HAP-1 (cell line): ENCODE results near the gene FADD.

Source experiments
- DNase-seq, 2 experiments: peaks; one replicate each; pipeline ENCODE4 v3.0.0-alpha.2; 2016 to 2020; ENCODE audit warnings: low spot score in 2 of 2
- H3K27me3 ChIP-seq: fragments of 250-450 bp; sonication (Bioruptor Pico); 2 replicates; pipeline ENCODE4 v1.5.1; 2020; ENCODE audit warnings: low read depth, mild to moderate bottlenecking, moderate library complexity
- H3K36me3 ChIP-seq: fragments of 250-450 bp; sonication (Bioruptor Pico); replicated peaks from 2 replicates; pipeline ENCODE4 v1.5.1; 2020; ENCODE audit warnings: mild to moderate bottlenecking
- H3K4me1 ChIP-seq: fragments of 250-450 bp; sonication (Bioruptor Pico); 2 replicates; pipeline ENCODE4 v1.5.1; 2020; ENCODE audit warnings: mild to moderate bottlenecking
- H3K4me3 ChIP-seq: fragments of 250-450 bp; sonication (Bioruptor Pico); 2 replicates; pipeline ENCODE4 v1.5.1; 2020; ENCODE audit warnings: mild to moderate bottlenecking, moderate library complexity
- H3K9me3 ChIP-seq: fragments of 250-450 bp; sonication (Bioruptor Pico); 2 replicates; pipeline ENCODE4 v1.5.1; 2020; ENCODE audit warnings: mild to moderate bottlenecking, moderate library complexity
- in situ Hi-C: fragments of 300-500 bp; cut with MboI; formaldehyde crosslinking; loops from 3 replicates; pipeline ENCODE4 v1.14.3; 2020; ENCODE audit warnings: low sequenced_read_pairs, inconsistent platforms, mixed read lengths

The FADD gene

GRCh38 chr11:70244698-70245097, 41.6 kb downstream of the FADD start:
- Histone ChIP-seq H3K27me3 (peaks cover 5% of the 10 kb centered on the region; the same call in 1 of the 2 replicates), H3K36me3 (no peaks in the 10 kb centered on the region)
- in situ Hi-C loops = no loop called here

GRCh38 chr11:70246196-70246595, 43.1 kb downstream of the FADD start:
- no peak overlapping the region for H3K4me3 ChIP-seq
- H3K4me1 ChIP-seq = no peaks in the 10 kb centered on the region
- H3K9me3 ChIP-seq = no peaks in the 10 kb centered on the region
- DNase-seq = no peak
- no peaks in the 10 kb centered on the region for H3K36me3 ChIP-seq
- in situ Hi-C loops = no loop called here
- H3K27me3 ChIP-seq = no peaks in the 10 kb centered on the region

More at GRCh38 chr11:70244698-70245097, 41.6 kb downstream of the FADD start:
- H3K9me3 ChIP-seq = no peaks in the 10 kb centered on the region
- no peaks in the 10 kb centered on the region for H3K4me1 ChIP-seq
- no peak overlapping the region for H3K4me3 ChIP-seq
- DNase-seq = no peak

- H3K4me1 ChIP-seq = no peaks in the 10 kb centered on the region
- no peaks in the 10 kb centered on the region for H3K36me3 ChIP-seq
- H3K4me3 ChIP-seq = no peak overlapping the region
- no peak for DNase-seq
- H3K9me3 ChIP-seq = no peaks in the 10 kb centered on the region
- H3K27me3 ChIP-seq = no peaks in the 10 kb centered on the region
- in situ Hi-C loops = no loop called here
These were observed 44.1 kb downstream of the FADD start for GRCh38 chr11:70247042-70247709.

- Histone ChIP-seq H3K4me1 (no peaks in the 10 kb centered on the region), H3K27me3 (no peaks in the 10 kb centered on the region), H3K36me3 (no peaks in the 10 kb centered on the region), H3K9me3 (no peaks in the 10 kb centered on the region), H3K4me3 (no peak overlapping the region)
- in situ Hi-C loops = no loop called here
- no peak for DNase-seq
These were observed 44.6 kb downstream of the FADD start for GRCh38 chr11:70247710-70248072.

GRCh38 chr11:70250876-70251658, 48.0 kb downstream of the FADD start:
- H3K4me3 ChIP-seq = no peak overlapping the region

GRCh38 chr11:70251659-70252321, 48.7 kb downstream of the FADD start:
- H3K9me3 ChIP-seq = no peaks in the 10 kb centered on the region
- no peaks in the 10 kb centered on the region for H3K4me1 ChIP-seq
- H3K27me3 ChIP-seq = no peaks in the 10 kb centered on the region
- in situ Hi-C loops = no loop called here
- DNase-seq = no peak
- H3K36me3 ChIP-seq = no peaks in the 10 kb centered on the region
- no peak overlapping the region for H3K4me3 ChIP-seq

More at GRCh38 chr11:70250876-70251658, 48.0 kb downstream of the FADD start:
- no peaks in the 10 kb centered on the region for H3K9me3 ChIP-seq
- no peaks in the 10 kb centered on the region for H3K36me3 ChIP-seq
- H3K4me1 ChIP-seq = no peaks in the 10 kb centered on the region
- DNase-seq = no peak
- in situ Hi-C loops = no loop called here
- H3K27me3 ChIP-seq = no peaks in the 10 kb centered on the region

- in situ Hi-C loops = no loop called here
- no peaks in the 10 kb centered on the region for H3K9me3 ChIP-seq
- DNase-seq = no peak
- no peaks in the 10 kb centered on the region for H3K27me3 ChIP-seq
- no peak overlapping the region for H3K4me3 ChIP-seq
- no peaks in the 10 kb centered on the region for H3K4me1 ChIP-seq
- no peaks in the 10 kb centered on the region for H3K36me3 ChIP-seq
These were observed 49.7 kb downstream of the FADD start for GRCh38 chr11:70252844-70253243.

- Histone ChIP-seq H3K36me3 (no peaks in the 10 kb centered on the region), H3K9me3 (no peaks in the 10 kb centered on the region), H3K4me1 (no peaks in the 10 kb centered on the region), H3K4me3 (no peak overlapping the region), H3K27me3 (no peaks in the 10 kb centered on the region)
- DNase-seq = no peak
- in situ Hi-C loops = no loop called here
These were observed 52.5 kb downstream of the FADD start for GRCh38 chr11:70255477-70256116.
